ENCODE results near the gene IRF2BPL. TPM values are rescaled to one million over a fixed set of nuclear protein-coding genes. Genes with fewer than 3 reads are reported as not detected.

The IRF2BPL gene
- total RNA-seq, 1 experiment from 2014 or later: 74.6 TPM

- Histone ChIP-seq H3K9me3 (ENCODE audit: control insufficient read depth in 1 of 2, insufficient read depth in 1 of 2, low read depth in 1 of 2, low read length in 2 of 2) (no peaks in the 10 kb centered on the region), H3K27me3 (ENCODE audit: insufficient read depth, low read length) (no peaks in the 10 kb centered on the region), H2AFZ (ENCODE audit: low read depth, low read length, poor library complexity, severe bottlenecking) (no peak overlapping the region), H4K20me1 (ENCODE audit: insufficient read depth) (no peaks in the 10 kb centered on the region), H3K4me3 (replicated peaks in 1 of 2; ENCODE audit: low read depth in 1 of 2, low read length in 2 of 2) (no peak overlapping the region), H3K4me2 (ENCODE audit: low read length) (no peak overlapping the region), H3K27ac (ENCODE audit: low read depth, low read length) (no peak overlapping the region; the same call in 1 of the 2 replicates), H3K9ac (ENCODE audit: low read length) (no peak overlapping the region), H3K9me2 (ENCODE audit: insufficient read depth) (no peaks in the 10 kb centered on the region), H3K4me1 (ENCODE audit: control insufficient read depth in 1 of 2, insufficient read depth in 2 of 2, low read length in 2 of 2) (peaks cover 51 to 61% of the 10 kb centered on the region in 2 experiments), H3K79me2 (ENCODE audit: insufficient read depth, low read length) (no peaks in the 10 kb centered on the region), H3K36me3 (ENCODE audit: control insufficient read depth in 1 of 2, insufficient read depth in 2 of 2, low read length in 2 of 2) (no peaks in the 10 kb centered on the region)
- ATAC-seq (no peak), DNase-seq (ENCODE audit: low read depth, low spot score) (no peak)
- ChIA-PET RAD21 (ENCODE audit: low non-redundant PET in 1 of 2, low total read pairs in 2 of 2, uncharacterized antibody in 2 of 2, unreplicated experiment in 2 of 2) (no interaction called here), POLR2A (no interaction called here), CTCF (no interaction called here)
- TF ChIP-seq SIN3A (IDR thresholded peaks at IDR 0.05; ENCODE audit: low read depth) (no peak), EGR1 (IDR thresholded peaks at IDR 0.05; ENCODE audit: low read depth) (no peak)
- no TSS peak for BruUV-seq (replicated peaks)
- intact Hi-C loops (cut with micrococcal nuclease): no loop called here
Observed at GRCh38 chr14:77003960-77004710, 24.4 kb downstream of the IRF2BPL start.

GRCh38 chr14:77002889-77003288 is 25.6 kb downstream of the IRF2BPL start:
- Histone ChIP-seq H3K4me1 (ENCODE audit: control insufficient read depth in 1 of 2, insufficient read depth in 2 of 2, low read length in 2 of 2) (peaks cover 38 to 49% of the 10 kb centered on the region in 2 experiments), H2AFZ (ENCODE audit: low read depth, low read length, poor library complexity, severe bottlenecking) (no peak overlapping the region), H3K9ac (ENCODE audit: low read length) (no peak overlapping the region), H3K9me2 (ENCODE audit: insufficient read depth) (no peaks in the 10 kb centered on the region), H3K27me3 (ENCODE audit: insufficient read depth, low read length) (no peaks in the 10 kb centered on the region), H3K4me3 (replicated peaks in 1 of 2; ENCODE audit: low read depth in 1 of 2, low read length in 2 of 2) (no peak overlapping the region), H3K27ac (ENCODE audit: low read depth, low read length) (no peak overlapping the region), H3K4me2 (ENCODE audit: low read length) (no peak overlapping the region), H3K36me3 (ENCODE audit: control insufficient read depth in 1 of 2, insufficient read depth in 2 of 2, low read length in 2 of 2) (no peaks in the 10 kb centered on the region), H3K79me2 (ENCODE audit: insufficient read depth, low read length) (no peaks in the 10 kb centered on the region), H4K20me1 (ENCODE audit: insufficient read depth) (no peaks in the 10 kb centered on the region), H3K9me3 (ENCODE audit: control insufficient read depth in 1 of 2, insufficient read depth in 1 of 2, low read depth in 1 of 2, low read length in 2 of 2) (no peaks in the 10 kb centered on the region)
- intact Hi-C loops (cut with micrococcal nuclease): no loop called here
- CTCF ChIA-PET: no interaction called here
- ATAC-seq (no peak), DNase-seq (ENCODE audit: low read depth, low spot score) (no peak)
- POLR2A ChIA-PET: no interaction called here
- TF ChIP-seq ZNF274 (IDR thresholded peaks at IDR 0.05; ENCODE audit: low read depth, low read length): no peak
- TF ChIP-seq ZFX (IDR thresholded peaks at IDR 0.05): no peak
- no peak for TF ChIP-seq ATF3 (IDR thresholded peaks at IDR 0.05)
- no peak for TF ChIP-seq POLR2A (IDR thresholded peaks at IDR 0.05; ENCODE audit: borderline replicate concordance, extremely low read depth, insufficient read depth, insufficient read length)
- no peak for TF ChIP-seq CTCF (IDR thresholded peaks at IDR 0.05 in 2 of 3, conservative IDR thresholded peaks at IDR 0.05 in 1 of 3; ENCODE audit: borderline replicate concordance in 1 of 3, insufficient read depth in 1 of 3, low read depth in 2 of 3, low read length in 2 of 3)
- no peak for TF ChIP-seq ELF1 (IDR thresholded peaks at IDR 0.05; ENCODE audit: borderline replicate concordance, low read depth)
- no peak for TF ChIP-seq JUND (IDR thresholded peaks at IDR 0.05)
- no peak for TF ChIP-seq CEBPB (IDR thresholded peaks at IDR 0.05; ENCODE audit: low read depth)
- TF ChIP-seq SIN3A (IDR thresholded peaks at IDR 0.05; ENCODE audit: low read depth): no peak
- no peak for TF ChIP-seq EGR1 (IDR thresholded peaks at IDR 0.05; ENCODE audit: low read depth)
- TF ChIP-seq SRF (IDR thresholded peaks at IDR 0.05; ENCODE audit: low read depth): no peak
- no TSS peak for BruUV-seq (replicated peaks)
- RAD21 ChIA-PET (ENCODE audit: low non-redundant PET in 1 of 2, low total read pairs in 2 of 2, uncharacterized antibody in 2 of 2, unreplicated experiment in 2 of 2): no interaction called here
